ENCODE data around the gene CYP27C1.
"Not testable (repeated sequence)": the region's sequence is repeated elsewhere in the genome, so short reads cannot be mapped to it uniquely, and the experiment has no call there.

Gene CYP27C1, protein sequence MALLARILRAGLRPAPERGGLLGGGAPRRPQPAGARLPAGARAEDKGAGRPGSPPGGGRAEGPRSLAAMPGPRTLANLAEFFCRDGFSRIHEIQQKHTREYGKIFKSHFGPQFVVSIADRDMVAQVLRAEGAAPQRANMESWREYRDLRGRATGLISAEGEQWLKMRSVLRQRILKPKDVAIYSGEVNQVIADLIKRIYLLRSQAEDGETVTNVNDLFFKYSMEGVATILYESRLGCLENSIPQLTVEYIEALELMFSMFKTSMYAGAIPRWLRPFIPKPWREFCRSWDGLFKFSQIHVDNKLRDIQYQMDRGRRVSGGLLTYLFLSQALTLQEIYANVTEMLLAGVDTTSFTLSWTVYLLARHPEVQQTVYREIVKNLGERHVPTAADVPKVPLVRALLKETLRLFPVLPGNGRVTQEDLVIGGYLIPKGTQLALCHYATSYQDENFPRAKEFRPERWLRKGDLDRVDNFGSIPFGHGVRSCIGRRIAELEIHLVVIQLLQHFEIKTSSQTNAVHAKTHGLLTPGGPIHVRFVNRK

DNA sequence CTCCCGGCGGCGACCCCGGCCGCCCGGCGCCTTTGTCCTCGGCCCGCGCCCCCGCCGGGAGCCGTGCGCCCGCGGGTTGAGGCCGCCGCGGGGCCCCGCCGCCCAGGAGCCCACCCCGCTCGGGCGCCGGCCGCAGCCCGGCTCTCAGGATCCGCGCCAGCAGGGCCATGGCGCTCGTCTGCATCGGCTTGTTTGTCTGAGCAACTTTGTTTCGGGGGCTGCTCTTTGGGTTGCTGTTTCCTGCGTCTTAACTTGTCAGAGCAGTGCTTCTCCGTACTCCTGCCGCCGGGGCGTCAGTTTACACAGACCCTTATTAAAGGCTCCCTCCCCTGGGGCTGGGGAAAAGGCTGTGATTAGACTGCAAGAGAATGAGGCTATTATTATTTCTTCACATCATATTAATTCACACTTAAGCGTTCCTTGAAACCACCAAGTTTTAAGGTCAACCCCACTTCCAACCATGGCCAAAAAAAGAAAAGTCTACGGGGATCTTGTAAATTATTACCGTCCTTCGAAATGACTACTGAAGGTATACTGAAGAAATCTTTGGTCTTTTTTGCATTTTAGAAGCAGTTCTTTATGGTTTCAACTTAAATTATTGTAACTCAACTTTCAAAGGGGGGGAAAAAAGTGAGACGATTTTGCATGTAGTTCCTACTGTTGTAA, at the start of gene CYP27C1:
TSS of gene CYP27C1 (minus strand) at position 198 of the 666 bp plus-strand sequence. CDS start at position 169, 29 bp downstream.
- DNase-seq: no peak

DNA sequence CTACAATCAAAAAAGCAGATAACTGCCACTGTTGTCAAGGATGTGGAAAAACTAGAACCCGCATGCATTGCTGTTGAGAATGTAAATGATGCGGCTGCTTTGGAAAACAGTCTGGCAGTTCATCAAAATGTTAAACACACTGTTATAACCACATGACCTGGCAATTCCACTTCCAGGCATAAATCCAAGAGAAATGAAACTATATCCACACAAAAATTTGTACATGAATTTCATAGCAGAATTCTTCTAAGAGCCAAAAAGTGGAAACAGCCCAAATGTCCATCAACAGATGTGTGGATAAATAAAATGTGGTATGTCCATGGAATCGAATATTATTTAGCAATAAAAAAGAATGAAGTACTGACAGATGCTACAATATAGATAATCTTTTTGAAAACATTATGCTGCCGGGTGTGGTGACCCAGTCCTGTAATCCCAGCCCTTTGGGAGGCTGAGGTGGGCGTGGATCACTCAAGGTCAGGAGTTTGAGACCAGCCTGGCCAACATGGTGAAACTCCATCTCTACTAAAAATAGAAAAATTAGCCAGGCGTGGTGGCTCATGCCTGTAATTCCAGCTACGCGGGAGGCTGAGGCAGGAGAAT, 41.8 kb upstream of the CYP27C1 start:
- no peak for DNase-seq

GRCh38 chr2:127259355-127259754, 39.3 kb upstream of the CYP27C1 start:
- no peak for DNase-seq

- DNase-seq: no peak
Measured at GRCh38 chr2:127256866-127257265, 36.8 kb upstream of the CYP27C1 start.

GRCh38 chr2:127256381-127256780, 36.3 kb upstream of the CYP27C1 start:
- DNase-seq: no peak

DNA sequence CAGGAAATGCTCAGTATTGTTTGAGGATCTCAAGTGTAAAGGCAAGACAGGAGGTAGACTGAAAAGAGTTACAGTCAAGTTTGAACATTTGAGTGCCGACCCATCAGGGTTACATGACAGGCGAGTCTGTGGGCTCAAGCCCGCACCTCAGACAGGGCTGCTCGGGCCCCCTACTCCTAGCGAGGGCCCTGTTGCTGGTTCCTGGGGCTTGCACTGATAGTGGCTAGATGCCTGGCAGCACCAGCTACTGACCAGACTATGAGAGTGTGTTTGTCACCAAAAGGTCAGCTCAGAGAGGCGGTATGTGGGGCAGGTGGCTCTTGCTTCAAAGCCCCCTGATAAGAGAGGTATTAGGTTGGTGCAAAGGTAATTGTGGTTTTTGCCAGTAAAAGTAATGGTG, 35.6 kb upstream of the CYP27C1 start:
- no peak for DNase-seq

DNA sequence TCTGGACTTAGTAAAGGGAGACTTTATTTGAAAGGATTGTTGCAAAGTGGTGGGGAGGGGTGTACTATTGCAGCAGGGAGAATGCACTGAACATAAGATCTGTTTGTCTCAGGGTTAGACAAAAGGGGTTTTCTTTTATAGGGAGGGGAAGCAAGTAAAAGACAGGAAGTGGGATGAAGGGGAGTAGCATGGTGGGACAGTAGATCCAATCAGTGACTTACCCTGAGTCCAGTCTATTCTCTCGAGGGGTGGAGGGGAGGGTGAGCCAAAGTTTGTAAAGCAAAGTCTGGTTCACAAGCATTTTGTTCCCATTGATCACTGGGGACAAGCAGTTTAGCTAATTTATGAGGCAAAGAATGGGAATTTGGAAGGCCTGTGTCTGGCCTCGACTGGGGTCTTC, 35.0 kb upstream of the CYP27C1 start:
- no peak for DNase-seq

GRCh38 chr2:127254386-127254981, 34.4 kb upstream of the CYP27C1 start:
- no peak for DNase-seq

DNA sequence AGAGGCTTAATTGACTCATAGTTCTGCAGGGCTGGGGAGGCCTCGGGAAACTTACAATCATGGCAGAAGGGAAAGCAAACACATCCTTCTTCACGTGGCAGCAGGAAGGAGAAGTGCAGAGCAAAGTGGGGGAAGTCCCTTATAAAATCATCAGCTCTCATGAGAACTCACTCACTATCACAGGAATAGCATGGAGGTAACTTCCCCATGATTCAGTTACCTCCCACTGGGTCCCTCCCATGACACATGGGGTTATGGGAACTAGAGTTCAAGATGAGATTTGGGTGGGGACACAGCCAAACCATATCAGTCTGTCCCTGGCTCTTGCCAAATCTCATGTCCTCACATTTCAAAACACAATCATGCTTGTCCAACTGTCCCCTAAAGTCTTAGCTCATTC, 21.1 kb upstream of the CYP27C1 start:
- DNase-seq: not testable (repeated sequence)

GRCh38 chr2:127239395-127239794, 19.3 kb upstream of the CYP27C1 start:
- DNase-seq: no peak

- not testable (repeated sequence) for DNase-seq
Measured at GRCh38 chr2:127237768-127238167, 17.7 kb upstream of the CYP27C1 start.

DNA sequence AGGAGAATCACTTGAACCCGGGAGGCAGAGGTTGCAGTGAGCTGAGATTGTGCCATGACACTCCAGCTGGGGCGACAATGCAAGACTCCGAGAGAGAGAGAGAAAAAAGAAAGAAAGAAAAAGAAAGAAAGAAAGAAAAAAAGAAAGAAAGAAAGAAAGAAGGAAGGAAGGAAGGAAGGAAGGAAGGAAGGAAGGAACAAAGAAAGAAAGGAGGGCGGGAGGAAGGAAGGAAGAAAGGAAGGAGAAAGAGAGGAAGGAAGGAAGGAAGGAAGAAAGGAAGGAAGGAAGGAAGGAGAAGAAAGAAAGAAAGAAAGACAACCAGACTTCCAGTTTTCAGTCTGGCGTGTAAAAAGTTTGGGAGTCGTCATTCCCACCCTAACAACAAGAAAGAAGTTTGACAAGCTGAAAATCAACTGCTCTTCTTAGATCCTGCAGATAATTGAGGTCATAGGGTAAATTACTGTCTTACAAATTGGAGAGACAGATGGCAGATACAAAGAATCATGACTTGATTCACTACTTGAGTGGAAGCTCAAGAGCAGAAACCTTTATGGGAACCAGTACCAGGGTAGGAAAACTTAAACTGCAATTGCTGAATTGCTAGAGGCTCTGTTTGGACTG, 15.1 kb upstream of the CYP27C1 start:
- DNase-seq: no peak

DNA sequence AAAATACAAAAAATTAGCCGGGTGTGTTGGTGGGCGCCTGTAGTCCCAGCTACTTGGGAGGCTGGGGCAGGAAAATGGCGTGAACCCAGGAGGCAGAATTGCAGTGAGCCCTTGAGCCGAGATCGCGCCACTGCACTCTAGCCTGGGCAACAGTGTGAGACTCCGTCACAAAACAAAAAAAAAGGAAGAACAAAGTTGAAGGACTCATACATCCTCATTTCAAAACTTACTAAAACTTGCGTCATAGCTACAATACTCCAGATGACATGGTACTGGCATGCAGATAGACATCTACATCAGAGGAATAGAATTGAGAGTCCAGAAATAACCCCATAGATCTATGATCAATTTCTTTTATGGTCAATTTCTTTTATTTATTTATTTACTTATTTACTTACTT, 13.6 kb upstream of the CYP27C1 start:
- DNase-seq: no peak

- DNase-seq: no peak
Measured at GRCh38 chr2:127231130-127231865, 11.2 kb upstream of the CYP27C1 start.

DNA sequence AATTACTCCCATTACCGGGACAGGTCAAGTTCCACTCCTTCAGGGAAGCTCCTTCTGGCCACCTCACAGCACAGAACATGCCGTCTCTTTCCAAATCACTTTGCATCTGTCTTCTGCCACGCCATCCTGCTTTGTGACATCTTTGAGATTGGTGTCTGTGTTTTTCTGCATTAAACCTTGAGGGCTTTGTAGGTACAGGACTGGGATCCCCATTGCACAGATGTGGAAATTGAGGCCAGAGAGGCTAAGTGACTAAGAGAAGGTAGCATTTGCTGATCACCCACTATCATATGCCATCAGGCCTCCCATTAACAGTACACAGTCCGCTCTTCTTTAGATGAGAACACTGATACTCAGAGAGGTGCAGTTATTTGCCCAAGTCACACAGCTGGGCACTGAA, 9.5 kb upstream of the CYP27C1 start:
- no peak for DNase-seq

DNA sequence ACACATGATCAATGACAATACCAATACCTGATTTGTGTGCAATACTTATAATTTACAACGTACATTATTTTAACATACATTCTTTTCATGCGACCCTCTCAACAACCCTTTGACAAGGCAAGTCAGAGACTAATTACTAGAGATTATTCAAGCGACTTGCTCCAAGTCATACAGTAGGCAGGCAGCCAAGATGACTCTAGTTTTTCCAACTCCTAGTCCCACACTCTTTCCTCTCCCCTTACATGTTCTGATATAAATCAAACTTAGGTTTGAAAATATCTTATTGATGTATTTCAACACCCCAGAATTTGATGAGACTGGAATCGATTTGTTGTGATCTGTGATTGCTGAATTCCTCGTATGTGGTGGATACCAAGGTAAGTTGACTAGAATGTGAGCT, 8.0 kb upstream of the CYP27C1 start:
- DNase-seq: no peak

GRCh38 chr2:127227264-127227660, 7.2 kb upstream of the CYP27C1 start:
- DNase-seq: not testable (repeated sequence)

- peak; percentile 55 for DNase-seq
Measured at GRCh38 chr2:127226520-127227263, 6.6 kb upstream of the CYP27C1 start.

DNA sequence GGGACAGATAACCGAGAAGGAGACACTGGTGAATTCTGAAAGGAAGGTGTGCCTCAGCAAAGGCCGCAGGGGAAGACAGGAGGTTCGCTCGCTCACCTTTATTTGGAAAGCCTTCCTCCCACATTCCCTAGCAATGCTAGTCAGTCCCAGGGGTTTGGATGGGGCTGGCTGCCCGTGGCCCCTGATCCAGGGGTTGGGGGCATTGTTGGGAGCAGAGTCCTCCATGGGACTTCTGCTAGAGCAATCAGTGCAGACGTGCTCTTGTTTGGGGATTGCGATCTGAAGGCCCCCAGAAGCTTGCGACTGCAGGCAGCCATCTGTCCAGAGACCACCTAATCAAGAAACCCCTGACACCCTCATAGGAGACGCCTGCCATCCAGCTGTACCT, 6.0 kb upstream of the CYP27C1 start:
- DNase-seq: no peak

DNA sequence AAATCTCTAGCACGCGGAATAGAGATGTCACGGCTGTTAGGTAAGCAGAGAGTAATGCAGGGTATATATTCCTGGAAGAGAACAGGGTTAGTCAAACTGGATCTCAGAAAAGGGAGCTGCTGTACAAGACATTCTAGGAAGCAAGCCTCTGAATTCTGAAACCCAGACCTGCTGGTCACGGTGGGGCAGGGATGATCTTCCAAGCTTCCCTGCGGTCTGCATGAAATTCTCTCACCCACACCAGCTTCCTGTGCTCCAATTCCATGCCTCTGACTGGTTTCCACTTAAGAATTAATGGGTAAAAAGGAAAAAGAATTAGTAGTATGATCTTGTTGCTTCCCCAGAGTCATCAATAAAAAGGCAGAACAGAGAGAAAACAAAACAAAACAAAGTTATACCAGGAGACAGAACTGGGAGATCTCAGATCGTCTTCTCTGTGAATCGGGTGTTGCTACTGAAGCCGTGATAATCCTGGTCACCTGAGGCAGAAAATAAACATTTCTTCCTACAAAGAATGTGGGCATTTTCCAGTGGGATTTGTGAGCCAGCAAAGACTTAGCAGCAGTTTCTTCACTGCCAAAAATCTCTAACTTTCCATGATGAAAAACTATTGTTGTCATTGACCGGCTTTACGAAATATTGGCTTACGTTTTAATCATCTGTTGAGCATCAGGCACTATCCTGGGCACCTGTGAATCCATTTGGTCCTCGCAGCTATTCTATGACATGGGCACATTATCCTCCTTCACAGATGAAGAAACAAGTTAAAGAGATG, 5.3 kb upstream of the CYP27C1 start:
- DNase-seq: no peak

GRCh38 chr2:127224135-127224534, 4.0 kb upstream of the CYP27C1 start:
- not testable (repeated sequence) for DNase-seq

All from NCI-H2029 treated with DMSO at 0.1 percent for 48 hours (cell line).